Measurements from ENCODE around the gene CRHR1. TPM values are rescaled to one million over a fixed set of nuclear protein-coding genes. Genes with fewer than 3 reads are reported as not detected.

CRHR1 gene
- total RNA-seq, 3 donors from 2014 or later (not counting 1 experiment from before 2014, with no cell fraction given) = not detected

GRCh38 chr17:45837187-45837586 is 53.1 kb downstream of the CRHR1 start:
- intact Hi-C loops (cut with micrococcal nuclease) = no loop called here
- Histone ChIP-seq H3K27me3 (ENCODE audit: control insufficient read depth, insufficient read depth, low read length) (no peaks in the 10 kb centered on the region), H3K36me3 (ENCODE audit: control insufficient read depth, insufficient read depth, low read length) (no peaks in the 10 kb centered on the region), H3K27ac (ENCODE audit: low read length) (no peak overlapping the region), H3K9me3 (ENCODE audit: control insufficient read depth, insufficient read depth, low read length) (no peaks in the 10 kb centered on the region), H3K4me1 (ENCODE audit: control insufficient read depth, insufficient read depth, low read length) (no peaks in the 10 kb centered on the region), H3K4me3 (ENCODE audit: low read length) (no peak overlapping the region)
- peaks cover 0 to 9% of the 10 kb centered on the region in 2 donors for H3K27me3 Mint-ChIP-seq (ENCODE audit: low read depth in 2 of 2)
- no peaks in the 10 kb centered on the region for H3K9me3 Mint-ChIP-seq
- no peaks in the 10 kb centered on the region for H3K36me3 Mint-ChIP-seq
- H3K4me1 Mint-ChIP-seq = no peaks in the 10 kb centered on the region
- DNase-seq = no peak
- ATAC-seq = no peak
- TF ChIP-seq CTCF (IDR thresholded peaks at IDR 0.05) = no peak
- 69% methylated on average over 10 of the region's 10 CpGs for WGBS (ENCODE audit: insufficient coverage)
- no peak overlapping the region for H3K27ac Mint-ChIP-seq
- H3K4me3 Mint-ChIP-seq = no peak overlapping the region

GRCh38 chr17:45837603-45838002 is 53.5 kb downstream of the CRHR1 start:
- WGBS (ENCODE audit: insufficient coverage) = 90% methylated on average over 9 of the region's 9 CpGs
- H3K4me3 ChIP-seq (ENCODE audit: low read length) = no peak overlapping the region
- no peak overlapping the region for H3K4me3 Mint-ChIP-seq
- H3K27me3 Mint-ChIP-seq (ENCODE audit: low read depth in 2 of 2) = peaks cover 0 to 9% of the 10 kb centered on the region in 2 donors
- intact Hi-C loops (cut with micrococcal nuclease) = no loop called here
- no peaks in the 10 kb centered on the region for H3K4me1 ChIP-seq (ENCODE audit: control insufficient read depth, insufficient read depth, low read length)
- no peak for TF ChIP-seq CTCF (IDR thresholded peaks at IDR 0.05)
- H3K27ac ChIP-seq (ENCODE audit: low read length) = no peak overlapping the region
- H3K4me1 Mint-ChIP-seq = no peaks in the 10 kb centered on the region
- no peak overlapping the region for H3K27ac Mint-ChIP-seq
- H3K9me3 Mint-ChIP-seq = no peaks in the 10 kb centered on the region
- no peaks in the 10 kb centered on the region for H3K36me3 Mint-ChIP-seq
- H3K27me3 ChIP-seq (ENCODE audit: control insufficient read depth, insufficient read depth, low read length) = no peaks in the 10 kb centered on the region
- no peak for ATAC-seq
- no peak for DNase-seq
- H3K9me3 ChIP-seq (ENCODE audit: control insufficient read depth, insufficient read depth, low read length) = no peaks in the 10 kb centered on the region
- H3K36me3 ChIP-seq (ENCODE audit: control insufficient read depth, insufficient read depth, low read length) = no peaks in the 10 kb centered on the region

- Histone ChIP-seq H3K27ac (ENCODE audit: low read length) (no peak overlapping the region), H3K27me3 (ENCODE audit: control insufficient read depth, insufficient read depth, low read length) (no peaks in the 10 kb centered on the region), H3K36me3 (ENCODE audit: control insufficient read depth, insufficient read depth, low read length) (no peaks in the 10 kb centered on the region), H3K4me3 (ENCODE audit: low read length) (no peak overlapping the region), H3K9me3 (ENCODE audit: control insufficient read depth, insufficient read depth, low read length) (no peaks in the 10 kb centered on the region), H3K4me1 (ENCODE audit: control insufficient read depth, insufficient read depth, low read length) (no peaks in the 10 kb centered on the region)
- intact Hi-C loops (cut with micrococcal nuclease) = no loop called here
- Mint-ChIP-seq H3K27me3 (ENCODE audit: low read depth in 2 of 2) (peaks cover 0 to 7% of the 10 kb centered on the region in 2 donors), H3K4me1 (no peaks in the 10 kb centered on the region), H3K36me3 (no peaks in the 10 kb centered on the region), H3K27ac (no peak overlapping the region), H3K9me3 (no peaks in the 10 kb centered on the region), H3K4me3 (no peak overlapping the region)
- TF ChIP-seq CTCF (IDR thresholded peaks at IDR 0.05) = no peak
- ATAC-seq (no peak), DNase-seq (no peak)
- 88% methylated on average over 8 of the region's 8 CpGs for WGBS (ENCODE audit: insufficient coverage)
These were observed 54.7 kb downstream of the CRHR1 start for GRCh38 chr17:45838751-45839295.

GRCh38 chr17:45839442-45839841 is 55.3 kb downstream of the CRHR1 start:
- WGBS (ENCODE audit: insufficient coverage) = 91% methylated on average over 4 of the region's 4 CpGs
- no peak for ATAC-seq
- Mint-ChIP-seq H3K27ac (no peak overlapping the region), H3K4me3 (no peak overlapping the region), H3K9me3 (no peaks in the 10 kb centered on the region), H3K4me1 (no peaks in the 10 kb centered on the region), H3K27me3 (ENCODE audit: low read depth in 2 of 2) (peaks cover 0 to 3% of the 10 kb centered on the region in 2 donors), H3K36me3 (no peaks in the 10 kb centered on the region)
- Histone ChIP-seq H3K9me3 (ENCODE audit: control insufficient read depth, insufficient read depth, low read length) (no peaks in the 10 kb centered on the region), H3K4me3 (ENCODE audit: low read length) (no peak overlapping the region), H3K36me3 (ENCODE audit: control insufficient read depth, insufficient read depth, low read length) (no peaks in the 10 kb centered on the region), H3K27me3 (ENCODE audit: control insufficient read depth, insufficient read depth, low read length) (no peaks in the 10 kb centered on the region), H3K4me1 (ENCODE audit: control insufficient read depth, insufficient read depth, low read length) (no peaks in the 10 kb centered on the region), H3K27ac (ENCODE audit: low read length) (no peak overlapping the region)
- intact Hi-C loops (cut with micrococcal nuclease) = no loop called here
- no peak for TF ChIP-seq CTCF (IDR thresholded peaks at IDR 0.05)
- DNase-seq = no peak
